HG02763 (cell line): ENCODE data around the gene MDH2.
"Not testable (repeated sequence)": the region's sequence is repeated elsewhere in the genome, so short reads cannot be mapped to it uniquely, and the experiment has no call there.

Experiments
- ATAC-seq: cut with Tn5 transposase; IDR thresholded peaks from one replicate; pipeline ENCODE4 v1.9.1; 2021; ENCODE audit warnings: mild to moderate bottlenecking, moderate library complexity; ENCODE audit not compliant: unreplicated experiment

MDH2 gene

DNA sequence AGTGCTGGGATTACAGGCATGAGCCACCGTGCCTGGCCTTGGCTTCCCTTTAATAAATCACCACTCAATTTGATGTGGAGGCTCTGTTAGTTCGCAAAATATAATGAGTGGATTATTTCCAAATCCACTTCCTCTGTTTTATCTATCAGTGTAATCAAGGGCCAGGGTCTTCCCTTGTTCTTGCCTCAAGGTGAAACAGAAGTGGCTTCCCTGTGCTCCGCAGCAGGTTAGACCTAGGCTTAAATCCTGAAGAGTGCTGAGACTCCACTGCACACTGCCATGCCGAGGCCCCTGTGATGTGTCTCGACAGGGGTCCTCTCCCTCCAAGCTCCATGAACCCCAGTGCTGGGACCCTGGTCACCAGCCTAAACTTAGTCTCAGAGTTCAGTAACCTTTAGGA lies 59.0 kb downstream of the MDH2 start:
- no peak for ATAC-seq

DNA sequence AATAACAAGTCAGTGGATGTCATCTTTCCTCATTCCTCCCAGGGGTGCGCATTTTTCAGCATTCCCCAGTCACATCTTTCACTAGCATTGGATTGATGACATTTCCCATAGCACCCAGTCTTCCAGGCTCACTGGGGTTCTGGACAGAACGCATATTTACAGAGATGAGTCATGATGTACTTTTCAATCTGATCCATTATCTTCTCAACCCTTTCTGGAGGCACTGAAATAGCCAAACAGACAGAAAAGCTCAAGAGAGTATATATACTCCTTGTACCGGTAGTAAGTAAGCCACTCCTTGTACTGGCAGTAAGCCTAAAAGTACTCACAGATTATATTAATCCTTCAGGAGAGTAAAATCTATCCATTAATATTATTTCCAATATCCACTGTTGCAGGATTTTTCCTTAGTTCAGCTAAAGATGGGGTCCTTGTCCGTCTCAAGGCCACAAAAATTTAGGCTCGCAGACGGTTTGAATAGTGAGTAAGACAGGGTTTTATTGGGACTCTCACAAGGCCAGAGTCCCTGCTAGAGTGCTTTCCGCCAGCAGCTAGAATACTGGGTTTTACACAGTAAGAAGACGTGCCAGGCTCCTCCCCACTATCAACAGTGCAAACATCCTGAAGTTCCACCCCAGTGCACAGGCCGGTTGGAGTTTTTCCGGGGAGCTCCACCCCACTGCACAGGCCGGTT lies 60.8 kb downstream of the MDH2 start:
- ATAC-seq: no peak

DNA sequence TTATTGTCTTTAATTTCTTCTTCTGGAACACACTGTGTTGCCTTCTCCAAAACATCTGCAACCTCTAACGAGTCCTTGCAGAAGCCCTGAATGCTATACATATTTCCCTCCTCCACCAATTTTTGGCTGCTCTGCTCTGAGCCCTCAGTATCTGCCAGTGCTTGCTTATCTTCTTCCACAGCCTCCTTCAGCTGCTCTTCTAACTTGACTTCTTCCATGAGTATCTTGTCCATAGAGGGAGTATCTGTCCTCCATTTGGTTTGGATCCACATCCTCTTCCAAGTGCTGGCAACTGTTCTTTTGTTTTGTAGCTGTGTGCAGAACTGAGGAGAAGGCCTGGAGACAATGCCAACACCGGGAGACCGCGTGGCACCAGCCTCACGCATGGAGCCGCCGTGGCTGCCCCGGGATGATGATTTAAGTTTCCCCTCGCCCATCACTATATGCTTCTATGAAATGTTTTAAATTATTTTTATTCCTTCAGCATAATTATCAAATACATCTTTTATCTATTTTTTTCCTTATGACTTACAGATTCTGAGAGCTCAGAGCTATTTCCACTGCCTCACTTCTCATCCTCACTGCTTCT lies 65.2 kb downstream of the MDH2 start:
- not testable (repeated sequence) for ATAC-seq

GRCh38 chr7:76114742-76115141 lies 66.8 kb downstream of the MDH2 start:
- not testable (repeated sequence) for ATAC-seq
